GM19397 (cell line): ENCODE data around the gene SOBP.
A peak's percentile ranks its signal among the peaks of the same experiment; 100 is the strongest.

ENCODE experiments used
- ATAC-seq: cut with Tn5 transposase; IDR thresholded peaks from one replicate; pipeline ENCODE4 v1.9.1; 2021; ENCODE audit warnings: mild to moderate bottlenecking, moderate library complexity; ENCODE audit not compliant: unreplicated experiment

The SOBP gene

DNA sequence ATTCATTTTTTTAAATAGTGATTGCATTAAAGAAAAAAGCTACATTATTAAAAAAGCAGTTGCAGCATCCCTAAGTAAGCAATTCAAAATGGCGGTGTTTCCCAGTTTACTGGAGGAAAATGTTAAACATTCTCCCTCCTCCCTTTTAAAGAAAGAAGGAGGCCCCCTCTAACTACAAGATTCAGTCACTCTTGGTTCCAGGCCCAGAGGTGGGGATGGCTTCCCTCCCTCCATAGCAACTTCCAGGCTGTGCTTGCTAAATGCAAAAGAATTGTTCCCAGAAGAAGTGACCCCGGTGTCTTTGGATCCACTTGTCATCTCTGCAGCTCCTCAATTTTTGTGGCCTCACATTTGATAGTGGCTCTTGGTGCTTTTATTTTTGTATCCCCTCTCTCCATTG, 165.9 kb downstream of the SOBP start:
- no peak for ATAC-seq

DNA sequence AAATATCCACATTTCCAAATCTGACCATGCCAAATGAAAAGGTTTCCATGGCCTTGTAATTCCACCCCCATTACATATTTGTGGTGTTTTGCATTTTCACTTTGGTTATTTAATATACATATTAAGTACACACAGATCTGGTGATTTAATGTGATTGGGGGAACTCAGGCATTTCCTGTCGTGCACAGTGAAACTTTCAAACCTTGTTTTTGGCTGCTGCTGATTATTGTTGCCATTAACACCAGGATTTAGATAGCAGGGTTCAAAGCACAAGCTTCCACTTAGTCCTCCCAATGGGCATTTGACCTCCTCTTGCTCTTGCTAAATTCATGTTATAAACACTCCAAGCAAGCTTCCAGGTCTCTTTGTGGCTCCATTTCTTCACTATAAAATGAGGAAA, 166.5 kb downstream of the SOBP start:
- no peak for ATAC-seq

DNA sequence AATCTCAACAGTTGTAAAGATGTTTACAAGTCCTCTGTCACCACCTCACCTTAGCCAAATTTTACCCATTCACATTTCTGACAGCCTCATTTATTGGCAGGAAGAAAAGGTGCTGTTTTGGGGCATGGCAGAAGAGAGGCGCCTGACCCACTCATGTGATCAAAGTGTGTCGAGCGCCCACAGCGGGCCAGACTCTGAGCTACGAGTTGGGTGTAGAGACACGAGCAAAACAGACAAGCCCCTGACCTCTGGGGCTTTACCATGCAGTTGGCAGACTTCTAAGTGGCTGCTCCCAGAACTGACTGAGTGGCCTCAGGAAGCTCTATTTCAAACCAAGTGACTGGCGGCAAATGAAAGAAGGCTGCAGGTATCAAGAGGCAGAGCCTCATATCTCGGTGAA, 167.0 kb downstream of the SOBP start:
- no peak for ATAC-seq

DNA sequence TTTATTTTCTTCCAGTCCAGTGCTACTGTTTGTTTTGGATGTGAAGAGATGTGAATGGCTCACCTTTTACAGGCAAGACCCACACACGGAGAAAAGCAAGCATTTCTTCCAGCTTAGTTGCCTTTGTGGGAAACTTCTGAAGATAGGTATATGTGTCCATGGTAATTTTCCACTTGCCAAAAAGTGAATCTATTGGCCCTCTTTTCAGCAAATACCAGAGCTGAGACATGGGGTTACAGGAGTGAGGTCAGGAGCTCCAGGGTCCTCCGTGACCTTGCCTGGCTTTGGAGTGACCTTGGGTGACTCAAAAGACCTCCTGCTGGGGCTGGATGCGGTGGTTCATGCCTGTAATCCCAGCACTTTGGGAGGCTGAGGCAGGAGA, 167.4 kb downstream of the SOBP start:
- no peak for ATAC-seq

DNA sequence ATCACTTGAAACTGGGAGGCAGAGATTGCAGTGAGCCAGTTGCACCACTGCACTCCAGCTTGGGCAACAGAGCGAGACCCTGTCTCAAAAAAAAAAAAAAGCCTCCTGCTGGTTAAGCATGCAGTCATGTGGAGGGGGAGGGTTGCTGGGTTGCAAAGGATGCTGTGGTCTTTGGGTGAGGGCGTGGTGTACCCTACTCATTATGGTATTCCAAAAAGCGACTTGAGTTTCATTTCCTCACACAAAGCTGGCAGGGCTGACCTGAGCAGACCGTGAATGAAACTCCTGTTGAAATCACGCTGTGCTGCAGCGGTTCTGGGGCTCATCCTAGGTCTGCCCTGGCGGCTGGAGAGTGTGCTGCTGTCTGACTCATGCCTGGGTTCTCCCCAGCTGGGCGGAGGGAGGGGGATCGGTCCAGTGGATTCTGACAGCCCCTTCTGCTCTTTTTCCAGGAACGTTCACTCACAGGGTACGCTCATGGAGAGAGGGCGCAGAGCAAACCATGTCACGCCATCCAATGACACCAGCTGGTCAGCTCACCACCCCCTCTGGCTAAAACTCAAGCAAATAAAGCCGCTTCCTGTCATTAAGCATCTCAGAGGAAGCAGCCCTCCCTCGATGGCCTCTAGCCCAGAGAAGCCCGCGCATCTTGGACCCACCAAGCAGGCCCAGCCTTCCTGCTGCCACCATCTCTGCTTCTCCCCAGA, 168.0 kb downstream of the SOBP start:
- ATAC-seq = peak; percentile 93

DNA sequence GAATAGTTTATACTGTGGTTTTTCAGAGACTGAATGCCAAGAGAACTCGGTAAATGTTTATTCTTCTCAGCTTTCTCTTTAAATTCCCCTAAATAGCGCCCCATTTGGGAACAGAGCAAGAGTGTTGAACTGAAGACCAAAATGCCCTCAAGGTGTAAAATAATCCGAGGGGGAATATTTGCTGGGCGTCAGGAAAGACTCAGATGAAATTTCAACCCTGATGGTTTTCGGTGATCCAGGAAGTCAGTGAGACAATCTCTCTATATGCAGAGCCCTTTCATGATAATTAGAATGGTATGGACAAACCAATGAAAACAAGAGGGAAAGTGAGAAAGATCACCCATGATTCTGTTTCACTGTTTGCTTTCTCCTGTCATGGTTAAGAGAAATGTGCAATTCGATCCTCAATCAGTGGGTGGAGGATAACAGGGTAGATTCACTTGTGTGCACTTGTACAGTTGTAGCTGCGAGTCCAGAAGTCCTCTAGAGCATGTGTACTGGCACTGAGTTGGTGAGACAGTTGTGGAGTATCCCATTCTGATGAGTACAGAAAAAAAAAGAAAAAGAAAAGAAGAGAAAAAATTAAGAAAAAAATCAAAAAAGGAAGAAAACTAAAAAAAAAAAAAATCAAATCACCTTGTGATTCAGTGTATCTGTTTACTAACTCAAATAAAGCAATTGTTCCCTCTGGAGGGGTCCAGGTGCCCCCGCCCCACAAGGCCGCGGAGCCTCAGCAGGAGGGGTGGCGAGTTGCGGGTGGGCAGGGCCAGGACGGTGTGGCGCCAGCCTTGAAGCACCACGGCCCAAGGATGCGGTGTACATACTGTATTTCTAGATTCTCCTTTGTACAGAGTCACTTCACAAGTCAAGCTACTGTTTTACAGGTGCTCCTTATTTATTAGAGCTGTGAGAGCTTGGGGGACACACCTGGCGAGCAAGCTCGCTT, 169.3 kb downstream of the SOBP start:
- no peak for ATAC-seq

DNA sequence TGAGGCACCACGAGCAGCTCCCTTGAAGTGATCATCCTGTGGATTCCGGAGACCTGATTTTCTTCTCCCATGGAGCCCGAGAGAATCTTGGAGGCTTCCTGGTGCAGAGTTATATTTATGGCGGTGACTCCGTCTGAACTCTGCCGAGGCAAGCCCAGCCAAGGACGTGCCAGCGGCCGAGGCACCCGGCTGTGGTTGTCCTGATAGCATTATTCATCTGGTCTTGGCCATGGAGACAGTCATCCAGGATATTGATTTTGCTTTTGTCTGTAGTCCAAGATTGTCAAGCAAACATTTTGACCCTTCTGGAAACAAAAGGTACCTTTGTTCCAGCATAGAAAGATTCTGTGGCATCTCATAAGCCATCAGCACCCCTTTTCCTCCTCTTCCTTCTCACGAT, 170.9 kb downstream of the SOBP start:
- ATAC-seq = no peak

DNA sequence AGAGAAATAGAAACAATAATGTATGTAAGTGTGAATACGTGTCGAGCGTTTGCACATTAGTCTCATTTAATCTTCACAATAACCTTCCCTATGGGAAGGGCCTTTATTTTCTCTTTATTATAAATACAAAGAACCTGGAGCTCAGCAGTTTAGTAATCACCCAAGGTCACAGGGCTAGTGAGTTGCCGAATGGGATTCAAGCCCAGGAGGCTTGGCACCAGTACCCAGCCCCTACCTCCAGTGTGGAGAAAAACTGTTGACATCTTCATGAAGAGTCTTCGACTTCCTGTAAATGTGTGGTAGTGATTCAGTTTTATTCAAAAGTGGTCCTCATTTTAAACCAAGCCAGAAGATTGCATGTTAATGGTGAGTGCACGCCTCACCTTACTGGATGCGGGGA, 171.4 kb downstream of the SOBP start:
- no peak for ATAC-seq

DNA sequence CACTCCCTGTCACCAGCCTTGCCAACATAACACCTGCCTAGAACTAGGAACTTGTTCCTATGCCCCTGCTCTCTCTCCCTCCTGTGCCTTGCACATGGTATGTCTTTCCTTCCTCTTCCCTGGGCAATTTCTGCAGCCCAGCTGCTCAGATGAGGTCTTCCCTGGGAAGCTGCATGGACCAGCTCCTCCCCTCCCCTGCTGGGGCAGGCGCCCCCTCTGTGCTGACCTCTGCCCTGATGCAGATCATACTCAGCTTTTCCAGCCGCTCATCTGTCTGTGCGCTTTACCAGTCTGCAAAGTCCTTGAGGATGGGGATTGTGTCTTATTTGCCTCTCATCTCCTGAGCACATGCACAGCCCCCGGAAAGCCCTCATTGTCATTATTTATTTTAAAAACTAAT, 172.4 kb downstream of the SOBP start:
- ATAC-seq = no peak

DNA sequence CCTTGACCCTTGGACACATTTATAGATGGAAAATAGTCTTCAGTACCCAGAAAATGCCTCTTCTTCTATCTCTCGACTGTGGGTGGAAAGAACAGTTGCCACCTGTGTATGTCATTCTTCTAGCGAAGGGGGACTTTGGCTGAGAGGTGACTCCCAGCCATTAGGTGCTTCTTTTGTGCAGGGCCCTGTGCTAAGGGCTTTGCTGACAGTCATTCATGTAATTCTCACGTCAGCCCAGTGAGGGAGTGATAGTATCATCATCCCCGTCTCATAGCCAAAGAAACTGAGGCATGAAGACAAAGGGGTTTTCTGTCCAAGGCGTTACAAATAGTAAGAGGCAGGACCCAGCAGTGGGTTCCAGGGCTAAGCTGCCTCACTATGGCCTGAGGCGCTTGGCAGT, 173.4 kb downstream of the SOBP start:
- no peak for ATAC-seq

DNA sequence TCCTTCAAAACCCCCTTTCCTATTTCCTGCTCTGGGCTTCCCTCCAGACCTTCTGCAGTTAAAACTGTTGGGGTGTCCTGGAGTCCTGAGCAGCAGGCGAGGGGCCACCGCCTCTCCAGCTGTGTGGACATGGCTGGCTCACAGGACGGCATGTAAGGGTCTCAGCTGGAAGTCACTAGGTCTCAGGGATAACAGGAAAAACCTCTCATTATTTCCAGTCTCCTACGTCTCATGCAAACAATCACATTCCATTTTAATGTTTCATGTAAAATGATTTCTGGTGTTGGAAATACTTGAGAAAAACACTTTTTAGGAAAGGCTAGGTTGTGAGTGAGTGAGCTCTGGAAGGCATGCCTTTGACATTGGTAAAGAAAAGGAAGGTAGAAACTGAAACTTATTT, 175.5 kb downstream of the SOBP start:
- ATAC-seq = no peak

DNA sequence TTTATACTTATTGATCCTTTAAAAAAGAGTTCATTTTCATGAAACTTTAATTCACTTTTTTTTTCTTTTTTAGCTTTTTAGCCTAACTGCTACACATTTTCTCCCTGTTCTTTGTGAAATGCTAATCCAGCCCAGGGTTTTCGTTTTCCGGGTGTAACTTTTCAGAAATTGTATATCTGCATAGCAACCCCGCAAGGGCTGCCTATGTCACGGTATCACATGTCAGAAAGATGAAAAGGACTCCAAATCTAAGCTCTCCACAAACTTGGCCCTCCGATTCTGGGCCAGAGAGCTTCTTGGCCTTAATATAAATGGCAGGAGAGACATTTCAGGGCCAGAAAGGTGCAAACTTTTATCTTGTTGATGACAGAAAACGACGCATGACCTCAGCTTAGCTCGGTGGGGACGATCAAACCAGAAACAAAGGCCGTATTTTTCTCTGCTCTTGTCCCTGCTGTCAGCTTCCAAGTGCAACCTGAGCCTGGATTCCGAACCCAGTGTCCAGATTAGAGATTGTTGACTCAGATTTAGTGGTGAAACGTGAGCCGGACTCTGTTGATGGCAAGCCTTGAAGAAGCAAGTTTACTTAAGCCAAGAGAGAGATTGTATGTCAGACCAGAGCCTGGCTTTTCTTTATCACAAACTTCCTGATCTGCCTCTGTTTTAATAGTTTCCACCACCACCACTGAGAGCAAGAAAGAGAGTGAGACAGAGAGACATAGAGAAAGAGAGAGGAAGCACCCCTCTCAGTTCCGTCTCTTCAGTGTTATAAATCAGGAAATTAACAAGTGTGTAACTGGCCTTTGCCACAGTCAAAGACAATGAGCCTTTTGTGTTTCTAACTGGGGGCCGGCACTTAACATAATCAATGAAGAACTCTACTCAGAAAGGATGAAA, 176.4 kb downstream of the SOBP start:
- ATAC-seq = no peak

DNA sequence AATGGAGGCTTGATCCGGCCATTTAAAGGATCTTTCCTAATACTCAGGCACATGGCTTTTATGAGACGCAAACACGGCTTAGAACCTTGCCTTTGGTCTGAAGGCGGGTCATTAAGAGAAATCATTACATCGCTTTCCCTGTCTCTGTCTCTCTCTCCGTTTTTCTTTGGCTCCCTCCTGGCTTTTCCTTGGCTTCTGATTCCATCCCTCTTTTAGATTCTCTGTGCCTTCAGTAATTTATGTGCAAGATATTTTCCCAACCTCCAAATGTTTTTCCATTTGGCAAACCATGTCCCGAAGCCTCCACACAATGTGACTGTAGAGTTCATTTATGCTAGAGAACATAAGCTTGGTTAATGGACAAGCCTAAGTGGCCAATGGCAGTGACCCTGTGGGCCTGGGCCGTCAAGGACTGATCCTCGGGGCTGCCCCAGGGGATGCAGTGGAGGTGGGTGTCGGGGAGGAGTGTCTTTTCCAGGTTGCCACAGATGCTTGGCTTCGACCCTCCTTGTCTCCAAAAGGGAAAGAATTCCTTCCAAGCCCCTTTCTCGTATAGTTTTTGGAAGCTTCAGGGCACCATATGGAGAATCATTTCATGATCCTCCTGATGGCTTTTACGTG, 177.2 kb downstream of the SOBP start:
- ATAC-seq = no peak

DNA sequence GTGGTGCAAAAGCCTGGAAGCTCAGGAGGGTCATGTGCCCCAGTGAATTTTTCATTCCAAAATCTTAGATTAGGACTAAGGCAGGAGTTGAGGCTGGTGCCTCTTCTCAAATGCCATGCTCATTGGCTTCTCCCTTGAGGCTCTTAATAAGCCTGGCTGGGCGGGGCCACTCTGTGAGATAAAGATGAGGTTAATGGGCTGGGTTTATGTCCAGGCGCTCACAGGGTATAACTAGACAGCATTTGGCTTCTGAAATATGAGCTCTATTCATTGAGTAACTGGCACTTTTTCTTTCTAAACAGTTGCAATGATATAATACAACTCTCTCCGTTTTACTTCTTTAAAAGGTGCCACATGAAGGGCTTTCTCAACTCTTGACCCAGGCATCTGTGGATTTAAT, 177.9 kb downstream of the SOBP start:
- no peak for ATAC-seq

DNA sequence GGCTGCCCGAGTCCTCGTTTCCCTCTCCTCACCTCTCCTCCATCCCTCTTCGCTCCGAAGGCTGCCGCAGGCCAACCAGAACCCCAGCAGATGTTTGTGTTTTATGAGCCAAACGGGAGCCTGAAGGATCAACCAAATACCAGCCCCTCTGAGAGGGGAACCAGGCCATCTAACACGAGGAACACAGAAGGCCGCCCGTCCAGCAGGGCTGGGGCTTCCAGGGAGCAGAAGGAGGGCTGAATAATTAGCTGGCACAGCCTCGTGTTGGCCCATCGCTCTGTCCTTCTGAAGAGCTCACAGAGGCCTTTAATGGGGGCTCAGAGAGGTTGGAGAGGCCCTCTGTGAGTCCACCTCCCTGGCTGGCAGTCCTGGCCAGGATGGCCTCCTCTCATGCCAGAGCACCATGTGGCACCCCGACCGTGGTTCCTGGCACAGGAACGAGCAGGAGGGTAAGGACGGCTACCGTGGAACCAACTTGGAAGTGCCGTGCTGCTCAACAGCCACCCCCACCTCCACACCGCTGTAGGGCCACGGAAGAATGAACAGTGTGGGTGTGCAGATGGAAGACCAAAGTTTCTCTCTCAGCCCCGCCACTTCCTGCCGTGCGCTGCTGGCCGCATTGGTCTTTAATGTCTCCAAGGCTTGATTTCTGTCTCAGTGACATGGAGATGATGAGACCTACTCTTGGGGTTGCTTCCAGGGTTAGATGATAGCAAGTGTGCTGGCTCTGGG, 179.0 kb downstream of the SOBP start:
- peak; percentile 66 for ATAC-seq

DNA sequence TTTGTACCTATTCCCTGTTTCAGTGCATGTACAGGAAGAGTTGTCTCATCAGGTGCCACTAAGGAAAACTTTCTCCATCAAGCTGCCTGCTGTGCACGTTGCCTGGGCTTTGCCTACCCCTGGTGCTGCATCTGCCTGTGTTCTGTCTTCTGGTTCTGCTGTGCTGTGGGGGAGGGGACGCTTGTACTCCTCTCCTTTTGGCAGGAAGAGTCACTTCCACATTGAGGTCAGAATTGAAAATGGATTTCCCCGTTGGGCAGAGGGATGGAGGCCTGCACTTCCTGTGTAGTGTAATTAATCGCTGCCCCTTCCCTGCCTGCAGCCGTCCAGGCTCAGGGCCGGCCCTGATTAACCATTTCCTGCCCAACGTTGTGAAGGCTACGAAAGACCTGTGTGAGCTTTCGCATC, 180.9 kb downstream of the SOBP start:
- ATAC-seq = peak; percentile 43

DNA sequence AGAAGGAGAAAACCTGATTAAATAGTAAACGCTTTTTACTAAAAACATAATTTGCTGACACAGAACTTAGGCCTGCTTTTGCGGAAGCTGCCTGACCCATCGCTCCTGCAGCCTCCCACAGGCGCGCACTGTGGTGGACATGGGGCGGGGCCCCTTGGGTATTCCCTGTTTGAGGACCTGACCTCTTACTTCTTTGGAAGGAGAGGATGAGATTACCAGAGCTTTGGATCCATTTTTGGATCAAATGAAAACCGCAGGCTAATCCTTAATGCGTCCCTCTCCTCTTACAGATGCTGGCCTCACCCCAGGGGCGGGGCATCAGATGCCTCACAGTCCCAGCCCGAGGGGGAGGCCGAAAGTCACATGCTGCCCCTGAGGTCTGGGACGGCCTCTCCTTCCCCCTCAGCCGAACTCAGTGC, 183.2 kb downstream of the SOBP start:
- ATAC-seq = no peak

DNA sequence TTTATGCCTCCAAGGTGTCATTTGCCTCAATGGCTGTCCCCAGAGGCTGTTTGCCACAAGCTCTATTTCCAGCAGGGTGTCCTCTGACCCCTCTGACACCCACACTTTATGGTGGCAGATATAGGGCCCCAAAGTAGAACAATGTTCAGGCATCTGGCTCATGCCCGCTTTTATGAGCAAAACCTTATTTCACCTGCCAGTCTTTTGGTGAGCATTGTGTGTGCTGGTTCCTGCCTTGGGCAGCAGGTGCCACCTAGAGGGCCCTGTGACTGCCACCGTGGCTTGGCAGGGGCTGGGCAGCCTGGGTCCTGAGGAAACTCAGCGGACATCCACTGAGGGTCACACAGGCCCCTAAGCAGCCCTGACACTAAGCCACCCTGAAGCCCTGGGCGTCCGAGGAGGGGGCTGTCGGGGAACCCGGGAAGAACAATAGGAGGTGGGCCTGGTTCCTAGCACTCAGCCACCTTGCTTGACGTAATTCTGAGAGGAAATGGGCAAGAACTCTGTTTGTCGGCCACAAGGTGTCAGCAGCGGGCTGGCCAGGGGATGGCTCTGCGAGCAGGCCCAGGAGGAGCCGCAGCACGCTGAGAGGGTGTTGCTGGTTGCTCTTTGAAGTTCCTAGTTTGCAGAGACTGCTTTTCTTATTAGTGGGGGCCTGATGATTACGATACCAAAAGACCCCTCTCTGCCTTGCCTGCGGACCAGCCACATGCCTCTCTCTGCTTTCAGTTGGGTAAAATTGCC, 185.2 kb downstream of the SOBP start:
- ATAC-seq = peak; percentile 80

DNA sequence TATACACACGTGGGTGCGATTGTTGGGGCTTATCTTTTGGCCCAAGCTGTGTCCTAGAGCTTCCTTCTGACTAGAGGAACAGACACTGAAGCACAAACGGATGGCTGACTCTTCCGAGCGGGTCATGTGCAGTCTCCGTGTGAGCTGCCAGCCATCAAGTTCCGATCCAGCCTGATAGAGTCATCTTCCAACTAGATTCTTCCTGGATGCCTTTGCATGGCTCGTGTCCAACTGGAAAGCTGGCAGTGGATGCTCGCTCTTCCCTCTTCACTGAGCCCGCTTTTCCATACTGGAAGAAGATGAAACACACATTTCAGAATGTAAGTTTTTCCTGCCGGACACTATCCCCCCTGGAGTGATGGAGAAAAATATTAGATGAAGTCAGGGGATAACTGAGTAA, 186.1 kb downstream of the SOBP start:
- ATAC-seq = no peak
